Nephron progenitor cell (in vitro differentiated cells): ENCODE results near the gene TYW3.

Experiments
- DNase-seq: peaks from one replicate; pipeline ENCODE4 v3.0.0; 2021
- H3K27ac Mint-ChIP-seq: 2 replicates; pipeline ENCODE4 v1.8.0; 2021; ENCODE audit warnings: mild to moderate bottlenecking, moderate library complexity, mixed read lengths
- H3K27me3 Mint-ChIP-seq: 2 replicates; pipeline ENCODE4 v1.8.0; 2021; ENCODE audit warnings: mild to moderate bottlenecking, low read depth, mixed read lengths; ENCODE audit not compliant: poor library complexity
- H3K36me3 Mint-ChIP-seq: 2 replicates; pipeline ENCODE4 v1.8.0; 2021; ENCODE audit warnings: low read depth, mixed read lengths
- H3K4me1 Mint-ChIP-seq: 2 replicates; pipeline ENCODE4 v1.8.0; 2021; ENCODE audit warnings: mixed read lengths
- H3K4me3 Mint-ChIP-seq: 2 replicates; pipeline ENCODE4 v1.8.0; 2021; ENCODE audit warnings: mild to moderate bottlenecking, moderate library complexity, mixed read lengths
- H3K9me3 Mint-ChIP-seq: 2 replicates; pipeline ENCODE4 v1.8.0; 2021; ENCODE audit warnings: mild to moderate bottlenecking, moderate library complexity, mixed read lengths
- TF ChIP-seq, protein P1 (sequence below): fragments of 200-600 bp; sonication (generic); IDR thresholded peaks from 2 replicates; pipeline ENCODE4 v1.5.0; 2021; ENCODE audit warnings: antibody characterized with exemption

The TYW3 gene

DNA sequence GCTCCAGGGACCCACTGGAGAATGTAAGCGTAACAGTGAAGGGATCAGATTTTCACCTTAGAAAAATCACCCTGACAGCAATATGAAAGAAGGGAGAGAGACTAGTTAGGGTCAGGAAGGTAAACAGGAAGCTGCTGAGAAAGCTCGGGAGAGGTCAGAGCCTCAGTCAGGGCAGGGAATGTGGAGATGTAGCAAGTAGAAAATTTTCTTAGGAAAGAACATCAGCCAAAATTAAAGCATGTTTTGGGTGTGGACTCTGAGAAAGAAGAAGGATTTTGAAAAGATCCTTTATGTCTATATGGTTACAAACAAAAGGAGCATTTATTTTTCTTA, 42.6 kb upstream of the TYW3 start:
- H3K4me3 Mint-ChIP-seq, result peak overlapping the region; percentile 44
- no peaks in the 10 kb centered on the region for H3K36me3 Mint-ChIP-seq
- no peaks in the 10 kb centered on the region for H3K27me3 Mint-ChIP-seq
- H3K9me3 Mint-ChIP-seq, result no peaks in the 10 kb centered on the region
- peaks cover 23% of the 10 kb centered on the region for H3K4me1 Mint-ChIP-seq
- peak overlapping the region; percentile 89 for H3K27ac Mint-ChIP-seq
- no peak for DNase-seq
- TF ChIP-seq, protein P1, sequence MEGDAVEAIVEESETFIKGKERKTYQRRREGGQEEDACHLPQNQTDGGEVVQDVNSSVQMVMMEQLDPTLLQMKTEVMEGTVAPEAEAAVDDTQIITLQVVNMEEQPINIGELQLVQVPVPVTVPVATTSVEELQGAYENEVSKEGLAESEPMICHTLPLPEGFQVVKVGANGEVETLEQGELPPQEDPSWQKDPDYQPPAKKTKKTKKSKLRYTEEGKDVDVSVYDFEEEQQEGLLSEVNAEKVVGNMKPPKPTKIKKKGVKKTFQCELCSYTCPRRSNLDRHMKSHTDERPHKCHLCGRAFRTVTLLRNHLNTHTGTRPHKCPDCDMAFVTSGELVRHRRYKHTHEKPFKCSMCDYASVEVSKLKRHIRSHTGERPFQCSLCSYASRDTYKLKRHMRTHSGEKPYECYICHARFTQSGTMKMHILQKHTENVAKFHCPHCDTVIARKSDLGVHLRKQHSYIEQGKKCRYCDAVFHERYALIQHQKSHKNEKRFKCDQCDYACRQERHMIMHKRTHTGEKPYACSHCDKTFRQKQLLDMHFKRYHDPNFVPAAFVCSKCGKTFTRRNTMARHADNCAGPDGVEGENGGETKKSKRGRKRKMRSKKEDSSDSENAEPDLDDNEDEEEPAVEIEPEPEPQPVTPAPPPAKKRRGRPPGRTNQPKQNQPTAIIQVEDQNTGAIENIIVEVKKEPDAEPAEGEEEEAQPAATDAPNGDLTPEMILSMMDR, result no peak

GRCh38 chr1:74690909-74691308, 42.0 kb upstream of the TYW3 start:
- TF ChIP-seq, protein P1, result no peak
- Mint-ChIP-seq H3K4me1 (peaks cover 23% of the 10 kb centered on the region), H3K36me3 (no peaks in the 10 kb centered on the region), H3K27ac (peak overlapping the region; percentile 89), H3K9me3 (no peaks in the 10 kb centered on the region), H3K4me3 (no peak overlapping the region), H3K27me3 (no peaks in the 10 kb centered on the region)
- no peak for DNase-seq

GRCh38 chr1:74693473-74693872, 39.5 kb upstream of the TYW3 start:
- Mint-ChIP-seq H3K36me3 (no peaks in the 10 kb centered on the region), H3K27me3 (no peaks in the 10 kb centered on the region), H3K27ac (no peak overlapping the region), H3K4me3 (no peak overlapping the region), H3K4me1 (peaks cover 19% of the 10 kb centered on the region), H3K9me3 (no peaks in the 10 kb centered on the region)
- TF ChIP-seq, protein P1, result no peak
- no peak for DNase-seq

DNA sequence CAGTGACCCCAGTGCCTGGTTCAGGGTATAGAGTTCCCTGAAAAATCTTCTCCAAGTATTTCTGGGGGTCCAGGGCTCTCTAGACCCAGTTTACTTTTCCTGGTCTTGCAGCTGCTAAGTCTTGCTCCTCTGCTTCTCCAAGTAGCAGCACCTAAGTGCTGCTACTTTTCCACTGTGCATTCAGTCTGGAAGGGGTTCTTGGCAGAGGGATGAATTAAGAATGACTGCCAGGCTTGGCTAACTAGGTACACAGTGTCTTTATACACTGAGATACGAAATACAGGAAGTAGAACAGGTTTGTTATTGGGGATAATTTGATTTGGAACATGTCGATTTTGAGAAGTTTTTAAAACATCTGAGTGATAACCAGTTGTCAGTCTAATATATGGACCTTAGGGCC, 35.1 kb upstream of the TYW3 start:
- Mint-ChIP-seq H3K9me3 (no peaks in the 10 kb centered on the region), H3K36me3 (peaks cover 4% of the 10 kb centered on the region), H3K27ac (peak overlapping the region; percentile 3), H3K4me3 (no peak overlapping the region), H3K27me3 (no peaks in the 10 kb centered on the region), H3K4me1 (no peaks in the 10 kb centered on the region)
- DNase-seq, result no peak
- TF ChIP-seq, protein P1, result no peak

- Mint-ChIP-seq H3K27ac (no peak overlapping the region), H3K9me3 (no peaks in the 10 kb centered on the region), H3K4me3 (no peak overlapping the region), H3K36me3 (peaks cover 19% of the 10 kb centered on the region), H3K4me1 (no peaks in the 10 kb centered on the region), H3K27me3 (no peaks in the 10 kb centered on the region)
- no peak for DNase-seq
- TF ChIP-seq, protein P1, result no peak
Measured at GRCh38 chr1:74699331-74699730, 33.6 kb upstream of the TYW3 start.

GRCh38 chr1:74703386-74704182, 29.4 kb upstream of the TYW3 start:
- TF ChIP-seq, protein P1, result no peak
- no peaks in the 10 kb centered on the region for H3K4me1 Mint-ChIP-seq
- no peak overlapping the region for H3K27ac Mint-ChIP-seq
- DNase-seq, result no peak
- H3K9me3 Mint-ChIP-seq, result no peaks in the 10 kb centered on the region
- no peaks in the 10 kb centered on the region for H3K27me3 Mint-ChIP-seq
- no peak overlapping the region for H3K4me3 Mint-ChIP-seq
- peaks cover 29% of the 10 kb centered on the region for H3K36me3 Mint-ChIP-seq
